Cardiac fibroblast (primary cell): ENCODE results near the gene PEX14.

Experiments
- DNase-seq, 2 donors: peaks; one replicate each; pipeline versions ENCODE4 v3.0.0 to v3.0.0-alpha.2; 2010; ENCODE audit warnings: low read depth in 2 of 2
- H3K4me3 ChIP-seq, 2 donors: replicated peaks in 1 of 2; 1 replicate in 1 of 2; 2 replicates in 1 of 2; pipeline ENCODE4 v1.5.1; 2011; ENCODE audit warnings: low read depth in 2 of 2, low read length in 2 of 2, mild to moderate bottlenecking in 2 of 2, moderate library complexity in 1 of 2
- TF ChIP-seq, protein P1 (sequence below): IDR thresholded peaks from one replicate; pipeline ENCODE4 v1.5.1; 2011; ENCODE audit warnings: low read depth, mild to moderate bottlenecking, low read length, inconsistent platforms

The PEX14 gene

DNA sequence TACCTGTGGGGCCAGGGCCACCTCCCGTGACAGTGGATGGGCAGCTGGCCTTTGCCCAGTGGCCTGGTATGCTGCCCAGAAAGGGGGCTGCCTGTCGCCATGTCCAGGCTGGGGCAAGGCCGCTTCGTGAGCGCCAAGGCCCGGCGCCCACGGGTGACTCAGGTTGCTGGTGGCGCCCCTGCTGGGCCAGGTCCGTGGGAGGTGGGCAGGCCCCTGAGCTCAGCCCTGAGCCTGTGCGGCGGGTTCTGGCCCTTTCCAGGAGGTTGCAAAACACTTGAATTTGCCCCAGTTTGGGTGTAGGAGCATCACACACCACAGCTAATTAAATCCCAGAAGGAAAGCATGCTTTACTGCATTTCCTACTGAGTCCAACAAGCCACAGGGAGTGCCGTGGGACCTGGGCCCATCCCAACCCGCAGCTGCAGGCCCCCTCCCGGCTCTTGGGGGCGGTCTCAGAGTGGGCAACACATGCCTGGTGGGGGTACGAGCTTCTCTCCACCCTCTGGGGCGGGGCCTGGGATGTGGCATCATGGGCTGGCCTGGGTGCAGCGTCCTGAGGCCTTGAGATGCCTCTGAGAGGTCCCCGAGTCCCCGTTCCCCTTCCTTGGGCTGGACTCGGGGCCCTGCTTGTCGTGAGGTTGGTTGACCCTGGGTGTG is 159.8 kb downstream of the PEX14 start:
- DNase-seq, result peak in 1 of 2 donors; percentile 15
- TF ChIP-seq, protein P1, sequence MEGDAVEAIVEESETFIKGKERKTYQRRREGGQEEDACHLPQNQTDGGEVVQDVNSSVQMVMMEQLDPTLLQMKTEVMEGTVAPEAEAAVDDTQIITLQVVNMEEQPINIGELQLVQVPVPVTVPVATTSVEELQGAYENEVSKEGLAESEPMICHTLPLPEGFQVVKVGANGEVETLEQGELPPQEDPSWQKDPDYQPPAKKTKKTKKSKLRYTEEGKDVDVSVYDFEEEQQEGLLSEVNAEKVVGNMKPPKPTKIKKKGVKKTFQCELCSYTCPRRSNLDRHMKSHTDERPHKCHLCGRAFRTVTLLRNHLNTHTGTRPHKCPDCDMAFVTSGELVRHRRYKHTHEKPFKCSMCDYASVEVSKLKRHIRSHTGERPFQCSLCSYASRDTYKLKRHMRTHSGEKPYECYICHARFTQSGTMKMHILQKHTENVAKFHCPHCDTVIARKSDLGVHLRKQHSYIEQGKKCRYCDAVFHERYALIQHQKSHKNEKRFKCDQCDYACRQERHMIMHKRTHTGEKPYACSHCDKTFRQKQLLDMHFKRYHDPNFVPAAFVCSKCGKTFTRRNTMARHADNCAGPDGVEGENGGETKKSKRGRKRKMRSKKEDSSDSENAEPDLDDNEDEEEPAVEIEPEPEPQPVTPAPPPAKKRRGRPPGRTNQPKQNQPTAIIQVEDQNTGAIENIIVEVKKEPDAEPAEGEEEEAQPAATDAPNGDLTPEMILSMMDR, result no peak
- no peak overlapping the region for H3K4me3 ChIP-seq

DNA sequence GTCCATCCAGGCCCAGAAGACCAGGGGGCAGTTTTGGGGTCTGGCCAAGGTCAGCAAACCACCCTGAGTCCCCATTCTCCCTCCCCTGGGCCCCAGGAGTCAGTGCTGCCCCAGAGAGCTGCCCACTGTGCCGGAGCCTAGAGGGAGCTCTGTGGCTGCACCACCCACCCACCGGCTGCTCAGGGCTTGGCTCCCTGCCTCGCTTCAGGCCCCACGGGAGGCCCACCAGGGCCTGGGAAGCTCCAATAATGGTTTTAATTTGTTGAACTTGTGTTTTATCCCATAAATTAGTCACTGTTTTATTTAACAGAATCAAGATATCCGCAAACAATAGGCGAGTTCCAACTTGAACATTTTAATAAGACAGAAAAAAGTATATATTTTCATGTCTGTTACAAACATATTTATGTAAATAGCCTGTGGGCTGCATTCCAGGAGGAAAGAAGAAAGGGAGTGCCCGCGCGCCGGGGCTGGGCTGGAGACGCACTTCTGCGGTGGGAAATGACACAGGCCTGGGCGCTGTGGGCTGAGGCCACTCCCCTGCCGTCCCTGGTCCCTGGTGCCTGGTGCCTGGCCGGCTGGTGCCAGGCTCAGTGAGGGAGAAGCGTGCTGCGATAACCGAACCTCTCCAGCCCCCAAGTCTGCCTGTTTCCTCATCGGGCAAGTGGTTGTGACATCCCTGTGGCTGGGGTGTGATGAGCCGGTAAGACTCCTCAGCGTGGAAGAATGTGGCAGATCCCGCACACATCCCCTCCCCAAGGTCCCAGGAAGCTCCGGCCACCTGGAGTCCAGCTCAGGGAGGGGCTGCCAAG is 160.5 kb downstream of the PEX14 start:
- no peak overlapping the region for H3K4me3 ChIP-seq
- peak in 1 of 2 donors; percentile 58 for DNase-seq
- TF ChIP-seq, protein P1, result no peak

DNA sequence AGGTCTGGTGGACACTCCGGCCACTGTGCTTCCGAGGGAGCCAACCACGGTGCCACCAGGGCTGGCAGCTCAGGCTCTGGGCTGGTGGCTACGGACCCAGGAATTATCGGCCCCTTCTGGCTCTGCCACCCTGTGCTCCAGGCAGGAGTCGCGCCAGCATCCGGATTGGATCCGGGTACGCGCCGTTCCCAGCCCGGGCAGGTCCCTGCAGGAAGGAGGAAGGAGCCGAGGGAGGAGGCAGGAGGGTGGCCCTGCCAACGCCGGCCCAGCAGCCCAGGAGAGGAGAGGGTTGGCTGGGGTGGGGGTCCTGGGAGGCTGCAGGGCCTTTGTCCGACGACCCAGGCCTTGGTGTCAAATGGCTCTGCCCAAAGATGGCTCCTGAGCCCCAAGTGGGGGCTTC is 161.2 kb downstream of the PEX14 start:
- H3K4me3 ChIP-seq, result no peak overlapping the region
- DNase-seq, result no peak

DNA sequence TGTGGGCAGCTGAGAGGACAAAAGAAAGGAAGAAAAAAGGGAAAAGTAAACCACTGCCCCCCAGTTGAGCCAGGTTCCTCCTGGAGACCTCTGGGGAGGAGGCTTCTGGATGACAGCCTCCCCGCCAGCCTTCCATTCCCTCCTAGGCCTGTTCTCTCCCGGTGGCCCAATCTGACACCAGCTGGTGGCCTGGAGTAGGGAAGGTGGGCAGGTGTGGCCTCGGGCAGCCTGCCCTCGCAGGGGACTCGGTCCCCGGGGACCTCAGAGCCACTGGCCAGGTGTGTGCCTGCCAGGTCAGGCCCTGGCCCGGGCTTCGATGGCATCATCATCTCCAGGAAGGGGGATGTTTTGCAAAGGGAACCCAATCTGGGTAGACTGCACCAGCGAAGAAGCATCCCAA is 162.7 kb downstream of the PEX14 start:
- DNase-seq, result no peak
- TF ChIP-seq, protein P1, result no peak
- no peak overlapping the region for H3K4me3 ChIP-seq

More for the DNA sequence above, 161.2 kb downstream of the PEX14 start:
- TF ChIP-seq, protein P1, result no peak

DNA sequence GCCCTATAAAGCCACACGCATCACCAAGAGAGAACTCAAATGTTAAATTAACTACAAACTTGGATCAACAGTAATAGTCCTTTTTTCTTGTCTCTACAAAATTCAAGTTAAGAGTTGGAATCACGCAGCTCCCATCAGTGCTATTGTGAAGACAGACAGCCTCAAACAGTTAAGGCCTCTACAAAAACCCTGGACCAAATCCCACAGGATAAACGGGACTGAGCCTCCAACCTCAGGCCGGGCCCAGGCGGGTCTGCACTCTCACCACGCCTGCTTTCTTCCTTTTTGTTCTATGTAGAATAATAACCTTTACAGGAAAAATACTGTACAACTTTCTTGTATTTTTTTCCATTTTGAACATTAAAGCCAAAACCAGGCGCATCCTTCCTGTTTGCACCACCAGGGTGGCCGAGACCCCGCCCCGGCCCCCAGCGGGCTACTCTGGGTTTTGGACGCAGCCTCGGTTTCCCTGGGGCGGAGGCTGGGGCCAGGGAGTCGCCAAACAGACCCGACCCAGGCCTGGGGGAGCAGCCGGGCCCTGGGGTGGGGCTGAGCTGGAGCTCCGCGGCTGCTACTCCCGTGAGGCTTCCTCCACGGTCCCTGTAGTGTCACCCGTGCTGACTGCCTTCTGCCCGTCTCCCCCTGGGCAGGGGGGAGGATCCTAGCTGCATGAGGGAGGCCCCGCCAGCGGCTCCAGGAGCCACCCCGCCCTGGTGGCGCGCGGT is 163.2 kb downstream of the PEX14 start:
- TF ChIP-seq, protein P1, result no peak
- no peak overlapping the region for H3K4me3 ChIP-seq
- DNase-seq, result no peak

DNA sequence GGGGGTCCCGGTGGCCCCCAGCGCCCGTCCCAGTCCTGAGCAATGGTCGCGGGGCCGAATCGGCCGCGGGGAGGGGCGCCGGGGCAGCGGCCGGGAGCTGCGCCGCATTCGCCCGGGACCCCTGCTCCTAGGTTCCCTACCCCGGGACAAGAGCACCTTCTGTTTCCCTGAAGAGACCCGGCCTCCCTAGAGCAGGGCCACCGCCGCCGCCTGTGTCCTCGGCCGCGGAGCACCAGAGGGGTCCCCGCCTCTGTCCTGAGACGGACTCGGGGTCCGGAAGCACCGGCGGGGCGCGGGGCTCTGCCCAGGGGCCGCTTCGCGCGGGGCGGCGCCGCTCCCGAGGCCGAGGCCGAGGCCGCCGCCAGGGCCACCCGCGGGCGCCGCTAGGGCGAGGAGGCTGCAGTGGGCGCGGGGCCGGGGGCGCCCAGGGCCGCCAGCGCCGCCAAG is 163.8 kb downstream of the PEX14 start:
- TF ChIP-seq, protein P1, result no peak
- H3K4me3 ChIP-seq, result no peak overlapping the region
- no peak for DNase-seq
